Lower lobe of right lung (tissue), 2 donors: ENCODE results near the gene KIZ. TPM values are rescaled to one million over a fixed set of nuclear protein-coding genes. Genes with fewer than 3 reads are reported as not detected.

Experiments
- ATAC-seq, 2 donors: fragments of 200-7000 bp; cut with Tn5 transposase; one replicate each; pipeline ENCODE4 v1.9.1; 2020 to 2022; ENCODE audit warnings: mild to moderate bottlenecking in 2 of 2, moderate library complexity in 2 of 2
- DNase-seq: peaks from one replicate; pipeline ENCODE4 v3.0.0-alpha.2; 2020
- H3K27ac ChIP-seq: fragments of 200-600 bp; one replicate; pipeline ENCODE4 v1.8.0; 2022
- H3K27me3 ChIP-seq: fragments of 200-600 bp; one replicate; pipeline ENCODE4 v1.8.0; 2022; ENCODE audit warnings: low read depth
- H3K36me3 ChIP-seq: fragments of 200-600 bp; one replicate; pipeline ENCODE4 v1.8.0; 2022; ENCODE audit warnings: mild to moderate bottlenecking
- H3K4me1 ChIP-seq: fragments of 200-600 bp; one replicate; pipeline ENCODE4 v1.8.0; 2022
- H3K4me3 ChIP-seq: fragments of 200-600 bp; one replicate; pipeline ENCODE4 v1.8.0; 2022; ENCODE audit warnings: mild to moderate bottlenecking
- H3K9me3 ChIP-seq: fragments of 200-600 bp; one replicate; pipeline ENCODE4 v1.8.0; 2022
- intact Hi-C: fragments of 100-400 bp; cut with DNase I; formaldehyde crosslinking; loops from one replicate; pipeline ENCODE4 v1.11.0; 2022
- total RNA-seq: library from RNA; stranded (reverse); fragmentation: NEBNext Ultra II Directional; extraction: Animal tissue kit (Norgen Biotek cat#: 25700); gene quantifications from one replicate; pipeline ENCODE4 v1.2.1, GENCODE V29; 2021
- TF ChIP-seq, protein P1 (sequence below): fragments of 200-600 bp; IDR thresholded peaks from one replicate; pipeline ENCODE4 v1.8.0; 2022; ENCODE audit warnings: antibody characterized with exemption, mild to moderate bottlenecking
- donor health status: DM: no; HTN: yes; CAD: no; lungs with severe emphysema.

KIZ gene
- total RNA-seq, 1 donor from 2014 or later = 19.2 TPM

DNA sequence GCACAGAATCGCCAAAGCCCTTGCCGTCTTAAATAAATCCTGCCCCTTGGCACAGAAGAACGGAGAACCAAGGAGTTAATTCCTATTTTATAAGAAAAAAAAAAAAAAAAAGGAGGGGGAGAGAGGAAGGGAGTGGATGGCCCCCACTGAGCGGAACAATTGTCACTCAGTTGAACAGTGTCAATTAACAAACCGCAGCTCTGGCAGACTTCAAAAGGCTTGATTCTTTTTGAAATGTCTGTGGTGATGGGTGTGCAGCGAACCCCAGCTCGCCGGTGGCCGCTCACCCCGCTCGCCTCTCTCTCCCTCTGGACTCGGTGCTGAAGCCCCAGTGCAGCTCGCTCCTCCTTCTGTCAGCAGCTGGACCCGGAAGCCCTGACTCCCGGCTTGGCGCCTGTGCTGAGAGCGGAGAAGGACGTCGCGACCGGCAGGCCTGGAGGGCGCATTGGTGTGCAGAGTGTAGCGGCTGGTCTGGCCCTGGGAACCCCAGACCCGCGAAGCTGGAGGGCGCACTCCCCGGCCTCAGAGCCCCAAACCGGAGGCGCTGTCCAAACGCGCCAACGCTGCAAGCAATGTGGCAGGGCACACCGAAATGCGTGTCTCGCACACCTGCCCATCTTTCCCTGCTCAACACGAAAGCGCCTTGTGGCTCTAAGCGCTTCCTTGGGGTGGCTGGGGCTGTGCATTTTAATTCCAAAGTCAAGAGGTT lies 23.1 kb upstream of the KIZ start:
- peak; percentile 56 to 63 for ATAC-seq
- H3K4me3 ChIP-seq = peak overlapping the region; percentile 53

DNA sequence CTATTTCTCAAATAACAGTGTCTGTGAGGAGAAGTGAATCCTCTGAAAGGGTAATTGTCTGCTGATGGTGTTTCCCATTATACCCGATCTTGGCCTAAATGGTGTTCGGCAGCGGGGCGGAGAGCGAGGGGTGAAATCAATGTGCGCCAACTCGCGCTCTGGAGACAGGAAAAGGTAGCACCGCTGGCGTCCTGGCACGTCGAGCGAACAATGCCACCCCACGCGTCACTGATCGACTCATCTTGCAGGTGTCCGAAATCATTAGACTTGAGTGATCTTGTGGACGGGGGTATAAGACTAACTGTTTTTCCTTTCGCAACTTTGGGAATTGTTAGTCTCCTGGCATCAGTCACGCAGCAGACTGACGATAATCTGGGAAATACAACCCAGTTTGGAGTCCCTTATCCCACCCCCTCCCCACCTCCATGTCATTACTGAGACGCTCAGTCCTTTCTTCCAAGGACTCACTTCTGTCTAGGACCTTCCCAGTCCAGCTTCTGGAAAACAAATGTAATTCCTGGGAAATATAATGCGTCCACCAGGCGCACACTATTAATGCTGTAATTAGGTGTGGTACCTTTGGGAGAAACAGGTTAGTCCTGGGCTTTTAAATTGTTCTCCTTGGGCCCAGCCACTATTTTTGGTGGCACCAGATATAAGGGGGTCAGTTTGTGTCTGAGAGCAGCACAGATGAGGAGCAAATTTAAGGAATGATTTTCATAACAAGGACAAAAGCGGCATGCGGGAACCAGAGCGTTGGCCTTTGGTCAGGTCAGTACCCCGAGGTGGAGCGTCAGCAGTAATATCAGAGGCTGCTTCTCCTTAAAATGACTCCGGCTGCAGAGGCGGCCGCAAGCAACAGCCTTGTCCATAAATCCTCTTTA lies 22.1 kb upstream of the KIZ start:
- H3K27me3 ChIP-seq = peaks cover 97% of the 10 kb centered on the region
- H3K4me1 ChIP-seq = peaks cover 50% of the 10 kb centered on the region
- no peaks in the 10 kb centered on the region for H3K36me3 ChIP-seq
- H3K9me3 ChIP-seq = no peaks in the 10 kb centered on the region
- no peak overlapping the region for H3K27ac ChIP-seq
- no peak for DNase-seq
- no peak overlapping the region for H3K4me3 ChIP-seq
- intact Hi-C loops = no loop called here
- ATAC-seq = no peak
- TF ChIP-seq, protein P1, sequence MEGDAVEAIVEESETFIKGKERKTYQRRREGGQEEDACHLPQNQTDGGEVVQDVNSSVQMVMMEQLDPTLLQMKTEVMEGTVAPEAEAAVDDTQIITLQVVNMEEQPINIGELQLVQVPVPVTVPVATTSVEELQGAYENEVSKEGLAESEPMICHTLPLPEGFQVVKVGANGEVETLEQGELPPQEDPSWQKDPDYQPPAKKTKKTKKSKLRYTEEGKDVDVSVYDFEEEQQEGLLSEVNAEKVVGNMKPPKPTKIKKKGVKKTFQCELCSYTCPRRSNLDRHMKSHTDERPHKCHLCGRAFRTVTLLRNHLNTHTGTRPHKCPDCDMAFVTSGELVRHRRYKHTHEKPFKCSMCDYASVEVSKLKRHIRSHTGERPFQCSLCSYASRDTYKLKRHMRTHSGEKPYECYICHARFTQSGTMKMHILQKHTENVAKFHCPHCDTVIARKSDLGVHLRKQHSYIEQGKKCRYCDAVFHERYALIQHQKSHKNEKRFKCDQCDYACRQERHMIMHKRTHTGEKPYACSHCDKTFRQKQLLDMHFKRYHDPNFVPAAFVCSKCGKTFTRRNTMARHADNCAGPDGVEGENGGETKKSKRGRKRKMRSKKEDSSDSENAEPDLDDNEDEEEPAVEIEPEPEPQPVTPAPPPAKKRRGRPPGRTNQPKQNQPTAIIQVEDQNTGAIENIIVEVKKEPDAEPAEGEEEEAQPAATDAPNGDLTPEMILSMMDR = no peak

More for the DNA sequence above, 23.1 kb upstream of the KIZ start:
- Histone ChIP-seq H3K9me3 (no peaks in the 10 kb centered on the region), H3K27ac (no peak overlapping the region), H3K36me3 (no peaks in the 10 kb centered on the region), H3K4me1 (peaks cover 50% of the 10 kb centered on the region), H3K27me3 (peaks cover 98% of the 10 kb centered on the region)
- intact Hi-C loops = no loop called here
- TF ChIP-seq, protein P1 = no peak
- peak; percentile 66 for DNase-seq

DNA sequence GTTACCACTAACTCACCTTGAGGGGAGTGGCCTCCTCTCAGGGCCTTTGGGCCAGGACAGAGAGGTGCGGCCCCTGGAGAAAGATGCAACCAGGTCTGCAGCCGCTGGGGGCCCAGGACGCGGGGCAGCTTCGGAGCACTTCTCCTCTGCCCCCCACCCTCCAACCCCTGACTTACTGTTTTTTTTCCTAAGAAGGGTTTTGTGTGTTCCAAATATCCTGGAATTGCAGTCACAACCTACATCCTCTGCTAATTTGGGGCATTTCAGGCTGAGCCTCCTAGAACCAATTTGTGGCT lies 21.5 kb upstream of the KIZ start:
- H3K36me3 ChIP-seq = no peaks in the 10 kb centered on the region
- peaks cover 50% of the 10 kb centered on the region for H3K4me1 ChIP-seq
- H3K27me3 ChIP-seq = peaks cover 97% of the 10 kb centered on the region
- no peaks in the 10 kb centered on the region for H3K9me3 ChIP-seq
- intact Hi-C loops = no loop called here
- ATAC-seq (no peak), DNase-seq (no peak)
- TF ChIP-seq, protein P1 = no peak
- H3K27ac ChIP-seq = no peak overlapping the region
- no peak overlapping the region for H3K4me3 ChIP-seq

DNA sequence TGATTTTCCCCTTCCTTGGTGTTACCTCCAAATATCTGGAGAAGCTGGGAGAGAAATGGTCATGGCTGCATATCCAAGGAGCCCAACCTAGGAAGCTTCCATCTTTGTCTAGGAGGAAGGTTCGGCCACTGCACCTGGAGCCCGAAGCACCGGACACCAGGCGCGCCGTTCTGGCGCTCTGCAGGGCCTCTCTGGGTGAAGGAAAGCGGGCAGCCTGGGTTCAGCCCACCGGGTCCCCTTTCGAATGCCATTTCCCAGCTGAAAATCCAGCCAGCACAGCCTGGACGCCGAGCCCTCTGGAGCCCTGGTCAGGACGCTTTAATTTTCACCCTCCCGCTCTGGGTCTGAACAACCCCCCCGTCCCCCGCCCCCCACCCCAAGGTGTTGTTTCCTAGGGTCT lies 21.0 kb upstream of the KIZ start:
- DNase-seq = no peak
- H3K36me3 ChIP-seq = no peaks in the 10 kb centered on the region
- no peaks in the 10 kb centered on the region for H3K9me3 ChIP-seq
- intact Hi-C loops = no loop called here
- H3K27me3 ChIP-seq = peaks cover 95% of the 10 kb centered on the region
- no peak overlapping the region for H3K27ac ChIP-seq
- H3K4me3 ChIP-seq = no peak overlapping the region
- TF ChIP-seq, protein P1 = no peak
- no peak for ATAC-seq
- peaks cover 45% of the 10 kb centered on the region for H3K4me1 ChIP-seq

DNA sequence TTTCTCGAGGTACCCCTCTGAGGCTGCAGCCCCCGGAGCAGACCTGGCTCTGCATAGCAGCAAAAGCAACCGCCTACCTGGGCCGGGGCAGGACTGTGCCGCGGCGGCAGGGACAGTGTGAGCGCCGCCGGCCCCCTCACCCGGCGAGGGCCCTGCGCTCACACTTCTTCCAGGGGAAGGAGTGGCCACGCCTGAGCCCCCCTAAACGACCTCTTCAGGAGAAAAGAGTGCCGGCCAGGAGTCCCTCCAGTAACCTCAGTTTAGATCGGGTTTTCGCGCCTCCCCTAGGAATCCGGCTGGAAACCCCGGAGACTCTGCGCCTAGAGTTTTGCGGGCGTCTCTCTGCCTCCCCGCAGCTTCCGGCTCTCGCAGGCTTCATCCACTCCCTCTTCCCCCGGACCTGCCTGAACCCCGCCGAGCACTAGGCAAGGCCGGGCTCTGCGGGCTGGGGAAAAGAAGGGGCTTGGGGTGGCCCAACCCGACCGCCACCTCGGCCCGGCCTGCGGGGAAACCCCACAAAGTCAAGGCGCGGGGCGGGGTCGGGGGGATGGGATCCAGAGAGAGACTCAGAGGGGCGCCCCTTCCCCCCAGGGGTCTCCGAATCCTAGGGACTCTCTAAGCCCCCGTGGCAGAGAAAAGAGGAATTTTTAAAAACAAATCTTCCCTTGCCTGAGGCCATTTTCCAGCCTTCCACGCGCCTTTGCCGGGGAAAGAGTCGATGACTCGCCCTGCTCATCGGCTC lies 20.3 kb upstream of the KIZ start:
- DNase-seq = no peak
- no peak overlapping the region for H3K4me3 ChIP-seq
- H3K27me3 ChIP-seq = peaks cover 90% of the 10 kb centered on the region
- no peak for ATAC-seq
- TF ChIP-seq, protein P1 = no peak
- H3K4me1 ChIP-seq = peaks cover 38% of the 10 kb centered on the region
- H3K9me3 ChIP-seq = no peaks in the 10 kb centered on the region
- intact Hi-C loops = no loop called here
- H3K36me3 ChIP-seq = no peaks in the 10 kb centered on the region
- H3K27ac ChIP-seq = no peak overlapping the region
